GM21529 (cell line): ENCODE measurements around the gene RPGR.

Experiments
- ATAC-seq: cut with Tn5 transposase; IDR thresholded peaks from one replicate; pipeline ENCODE4 v1.9.1; 2021; ENCODE audit not compliant: unreplicated experiment

The RPGR gene

DNA sequence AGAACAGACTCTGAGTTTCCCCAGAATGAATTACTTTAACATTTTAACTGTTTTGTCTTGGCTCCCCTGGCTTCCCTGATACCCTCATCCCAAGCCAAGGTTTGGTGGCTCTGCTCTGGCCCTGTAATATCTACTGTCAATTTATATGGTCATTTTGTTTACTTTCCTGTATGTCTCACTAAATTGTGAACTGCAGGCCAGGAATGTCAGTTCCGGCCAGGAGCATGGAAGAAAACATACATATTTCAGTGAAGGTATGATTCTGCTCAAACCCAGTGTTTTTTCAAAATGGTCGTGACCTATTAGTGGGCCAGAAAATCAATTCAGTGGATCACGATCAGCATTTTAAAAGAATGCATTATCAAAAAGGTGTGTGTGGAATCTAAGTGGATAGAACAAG, 1.2 kb downstream of the RPGR start:
- no peak for ATAC-seq

DNA sequence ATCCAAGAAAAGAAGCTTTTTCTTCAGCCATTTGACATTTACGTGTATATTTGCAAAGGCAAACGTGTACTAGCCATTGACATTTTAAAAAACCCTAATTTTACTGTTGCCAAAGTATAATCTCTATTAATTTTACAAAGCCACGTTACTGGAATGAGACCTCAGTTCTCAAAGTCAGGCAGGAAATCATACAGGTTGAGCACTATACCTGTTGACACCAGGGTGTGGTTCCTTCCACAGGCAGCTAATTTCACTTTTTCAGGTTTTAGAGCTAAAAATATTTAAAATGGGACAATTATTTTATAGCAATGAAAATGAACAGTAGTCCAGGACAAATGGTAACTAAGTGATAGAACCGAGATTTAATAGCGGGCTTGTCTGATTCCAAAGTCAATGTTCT, 6.5 kb downstream of the RPGR start:
- no peak for ATAC-seq

DNA sequence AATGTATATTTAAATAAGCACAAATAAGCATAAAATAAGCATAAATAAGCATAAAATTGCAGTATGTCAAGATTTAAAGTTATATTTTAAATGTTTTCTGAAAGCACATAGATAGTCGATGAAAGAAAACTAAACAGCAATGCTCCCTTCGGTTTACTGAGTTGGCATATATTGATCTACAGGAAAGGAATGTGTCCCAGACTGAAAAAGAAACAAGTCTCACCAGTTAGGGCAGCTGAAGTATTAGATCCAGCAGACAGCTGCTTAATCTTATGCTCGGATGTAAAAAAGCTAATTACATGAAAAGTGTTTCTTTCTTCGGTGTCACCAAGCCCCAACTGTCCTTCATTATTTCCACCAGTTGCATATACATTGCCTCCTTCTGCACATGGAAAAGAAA, 8.7 kb downstream of the RPGR start:
- ATAC-seq: no peak

- ATAC-seq: no peak
Observed at GRCh38 chrX:38318196-38318595, 9.1 kb downstream of the RPGR start.

DNA sequence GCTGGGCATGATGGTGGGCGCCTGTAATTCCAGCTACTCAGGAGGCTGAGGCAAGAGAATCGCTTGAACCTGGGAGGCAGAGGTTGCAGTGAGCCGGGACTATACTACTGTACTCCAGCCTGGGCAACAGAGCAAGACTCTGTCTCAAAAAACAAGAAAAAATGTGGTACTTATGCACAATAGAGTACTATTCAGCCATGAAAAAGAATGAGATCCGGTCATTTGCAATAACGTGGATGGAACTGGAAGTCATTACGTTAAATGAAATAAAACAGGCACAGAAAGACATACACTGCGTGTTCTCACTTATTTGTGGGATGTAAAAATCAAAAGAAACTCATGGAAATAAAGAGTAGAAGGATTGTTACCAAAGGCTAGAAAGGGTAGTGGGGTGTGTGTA, 12.1 kb downstream of the RPGR start:
- no peak for ATAC-seq

- no peak for ATAC-seq
Observed at GRCh38 chrX:38313190-38313589, 14.1 kb downstream of the RPGR start.

DNA sequence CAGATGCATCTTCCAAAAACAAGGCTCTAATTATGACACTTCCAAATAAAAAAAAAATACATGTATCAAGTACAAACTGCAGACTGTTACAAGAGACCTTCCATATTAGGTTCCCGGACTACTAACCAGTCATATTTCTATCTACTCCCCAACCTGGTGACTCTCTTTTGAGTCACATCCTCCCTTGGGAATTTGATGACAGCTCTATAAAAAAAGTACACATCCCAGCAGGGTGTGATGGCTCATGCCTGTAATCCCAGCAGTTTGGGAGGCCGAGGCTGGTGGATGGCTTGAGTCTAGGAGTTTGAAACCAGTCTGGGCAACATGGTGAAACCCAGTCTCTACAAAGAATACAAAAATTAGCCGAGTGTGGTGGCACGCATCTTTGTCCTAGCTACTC, 14.9 kb downstream of the RPGR start:
- ATAC-seq: no peak

DNA sequence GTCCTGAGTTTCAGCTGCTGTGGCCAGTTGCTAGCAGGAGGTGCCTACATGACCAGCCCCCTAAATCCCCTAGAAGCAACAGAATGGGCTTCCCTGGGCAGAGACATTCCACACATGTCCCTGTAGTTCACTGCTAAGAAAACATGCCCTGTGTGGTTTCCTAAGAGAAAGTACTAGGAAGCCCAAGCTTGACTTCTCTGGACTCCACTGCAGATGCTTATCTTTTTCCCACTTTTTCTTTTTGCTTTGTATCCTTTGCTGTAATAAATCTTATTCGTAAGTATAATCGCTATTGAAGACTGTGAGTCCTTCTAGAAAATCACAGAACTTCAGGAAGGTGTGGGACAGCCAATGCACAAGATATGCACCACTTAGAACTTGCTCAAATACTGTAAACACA, 15.6 kb downstream of the RPGR start:
- no peak for ATAC-seq

DNA sequence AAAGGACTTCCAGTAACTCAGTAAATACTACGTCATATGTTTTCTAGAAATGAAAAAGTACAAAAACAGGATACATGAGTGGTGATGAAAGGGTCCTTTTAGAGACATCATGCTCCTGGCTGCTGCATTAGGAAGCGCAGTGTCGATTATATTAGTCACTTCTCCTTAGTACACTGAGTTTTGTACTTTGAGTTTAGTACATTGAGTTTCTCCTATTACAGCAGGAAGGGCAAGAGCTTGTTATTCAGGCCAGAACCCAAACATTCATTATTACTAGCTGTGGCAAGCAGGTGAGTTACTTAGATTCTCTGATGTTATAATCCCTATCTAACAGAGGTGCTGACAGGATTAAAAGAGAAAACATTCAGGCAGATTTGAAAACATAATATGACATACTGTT, 21.3 kb downstream of the RPGR start:
- no peak for ATAC-seq

GRCh38 chrX:38304010-38304409, 23.3 kb downstream of the RPGR start:
- no peak for ATAC-seq

DNA sequence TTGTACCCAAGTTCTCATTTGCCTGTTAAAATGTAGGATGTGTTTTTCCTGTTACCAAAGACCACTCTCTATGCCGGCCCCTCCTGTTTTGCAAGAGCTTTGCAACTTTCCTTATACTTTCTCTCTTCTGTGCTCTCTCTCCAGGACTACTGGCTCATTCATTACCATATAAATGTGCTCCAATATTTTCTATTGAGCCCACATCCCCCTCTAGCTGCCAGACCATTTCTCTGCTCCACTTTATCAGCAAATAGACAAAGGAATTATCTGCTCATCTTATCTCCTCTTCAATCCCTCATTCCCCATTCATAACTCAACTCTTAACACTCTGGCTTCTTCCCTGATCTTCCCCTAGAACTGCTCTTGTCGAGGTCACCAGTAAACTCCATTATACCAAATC, 33.6 kb downstream of the RPGR start:
- ATAC-seq: no peak

GRCh38 chrX:38287674-38288073, 39.6 kb downstream of the RPGR start:
- no peak for ATAC-seq

- ATAC-seq: no peak
Observed at GRCh38 chrX:38285649-38286048, 41.7 kb downstream of the RPGR start.

GRCh38 chrX:38282049-38282448, 45.3 kb downstream of the RPGR start:
- ATAC-seq: peak; percentile 45

- no peak for ATAC-seq
Observed at GRCh38 chrX:38279188-38279587, 48.1 kb downstream of the RPGR start.

GRCh38 chrX:38278682-38279081, 48.6 kb downstream of the RPGR start:
- ATAC-seq: no peak

GRCh38 chrX:38277802-38278201, 49.5 kb downstream of the RPGR start:
- no peak for ATAC-seq

DNA sequence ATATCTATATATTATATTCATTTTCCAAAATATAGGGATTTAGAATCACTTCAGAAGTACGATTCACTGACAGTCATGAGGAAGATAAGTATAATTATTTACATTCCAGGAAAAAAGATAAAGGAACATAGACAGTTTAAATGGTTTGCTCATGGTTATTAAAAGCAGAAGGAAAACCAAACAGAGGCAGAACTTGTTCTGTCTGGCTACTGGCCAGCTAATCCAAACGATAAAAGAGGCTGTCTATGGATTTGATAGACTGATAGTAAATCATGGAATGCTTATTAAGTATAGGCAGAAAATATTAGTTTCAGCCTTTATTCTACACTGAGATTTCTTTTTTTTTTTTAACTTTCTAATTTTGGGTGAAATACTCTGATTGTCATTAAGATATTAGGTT, 50.2 kb downstream of the RPGR start:
- ATAC-seq: no peak

DNA sequence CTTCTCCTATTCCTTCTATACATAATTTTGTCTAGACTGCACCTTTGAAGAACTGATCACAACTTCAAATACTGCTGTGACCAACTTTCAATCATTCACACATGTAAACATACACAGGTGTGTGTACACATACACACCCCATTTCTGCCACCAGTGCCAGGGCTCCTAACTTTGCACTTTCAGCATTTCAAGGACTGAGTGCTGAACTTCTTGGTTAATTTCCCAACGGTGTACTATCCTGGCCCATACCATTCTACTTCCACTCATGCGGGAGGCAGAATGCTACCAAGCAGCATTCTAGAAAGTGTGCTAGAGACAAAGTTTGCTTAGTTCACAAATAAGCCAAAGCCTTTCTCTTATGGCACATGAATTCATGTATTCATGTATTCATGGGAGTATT, 51.2 kb downstream of the RPGR start:
- ATAC-seq: no peak

DNA sequence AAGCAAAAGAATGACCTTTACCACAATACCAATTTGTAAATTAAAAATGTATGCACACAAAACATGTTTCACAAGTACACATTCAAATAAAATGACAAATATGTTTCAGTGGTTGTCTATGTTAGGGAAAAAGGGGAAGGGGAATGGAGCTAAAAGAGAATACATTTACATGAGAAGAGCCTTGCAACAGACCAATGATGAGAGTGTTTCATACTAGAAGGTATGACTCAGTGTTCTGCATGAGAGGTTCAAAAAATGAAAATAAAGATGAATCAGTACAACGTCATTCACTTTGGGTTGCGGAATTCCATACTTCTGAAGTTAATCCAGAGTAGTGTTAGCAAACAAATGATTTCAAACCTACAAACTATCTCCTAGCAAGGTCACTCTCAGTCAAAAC, 51.7 kb downstream of the RPGR start:
- ATAC-seq: peak; percentile 37

GRCh38 chrX:38273453-38273852, 53.9 kb downstream of the RPGR start:
- ATAC-seq: peak; percentile 42

DNA sequence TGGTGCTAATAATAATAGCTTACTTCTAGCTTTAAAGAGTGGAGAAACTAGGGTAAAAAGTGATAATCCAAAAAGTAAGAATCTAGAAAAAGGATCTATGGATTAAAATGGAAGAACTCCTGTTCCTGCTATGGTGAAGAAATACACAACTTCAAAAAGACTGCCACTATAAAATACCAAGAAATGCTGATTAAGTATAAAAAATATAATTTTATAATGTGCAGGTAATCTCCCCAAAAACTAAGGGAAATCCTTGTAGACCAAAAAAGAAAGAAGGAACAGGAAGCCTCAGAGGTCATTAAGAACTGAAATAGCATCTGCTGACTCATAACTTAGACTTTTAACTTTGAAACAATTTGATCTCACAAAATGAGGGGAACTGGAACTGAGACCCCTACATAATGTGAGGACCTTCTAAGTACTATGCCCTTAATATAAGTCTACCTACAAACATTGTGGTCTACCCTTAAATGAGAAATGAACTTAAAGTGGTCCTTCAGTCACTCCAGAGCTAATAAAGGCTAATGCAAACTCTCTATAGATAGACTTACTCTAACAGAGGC, 56.1 kb downstream of the RPGR start:
- ATAC-seq: peak; percentile 76

- no peak for ATAC-seq
Observed at GRCh38 chrX:38268011-38268410, 59.3 kb downstream of the RPGR start.
